ENCODE data around the gene MLPH.

MLPH gene

DNA sequence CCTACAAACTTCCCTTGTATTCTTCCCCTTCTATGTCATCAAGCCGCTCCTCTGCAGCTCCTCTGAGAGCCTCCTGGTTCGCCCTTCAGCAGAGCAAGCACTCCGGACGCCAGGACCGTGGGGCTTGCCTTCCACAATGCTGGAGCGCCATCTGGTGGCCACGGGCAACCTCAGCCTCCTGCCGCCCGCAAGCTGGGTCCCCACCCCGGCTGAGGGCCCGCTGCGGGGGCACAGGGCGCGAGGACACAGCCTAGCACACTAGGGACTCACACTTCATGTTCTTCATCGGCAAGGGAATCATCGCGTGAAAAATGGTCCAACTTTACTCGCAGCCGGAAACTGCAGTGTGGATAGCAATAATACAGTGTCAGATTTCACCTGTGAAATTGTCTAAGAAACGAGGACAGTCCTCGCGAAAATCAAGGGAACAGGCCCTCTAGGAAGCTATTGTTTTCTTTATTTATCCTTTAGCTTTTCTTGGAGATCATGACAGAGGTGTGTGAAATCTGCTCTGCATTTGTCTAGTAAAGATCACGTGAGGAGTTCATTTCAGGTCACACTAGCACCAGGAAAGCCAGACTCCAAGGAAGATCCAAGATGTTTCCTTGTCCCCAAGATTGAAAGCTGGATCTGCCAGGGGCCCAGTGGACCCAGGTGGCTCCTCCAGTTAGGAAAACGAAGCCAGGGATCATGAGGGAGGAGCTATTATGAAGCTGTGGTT is 85.1 kb downstream of the MLPH start:
- peak; percentile 30 for DNase-seq

DNA sequence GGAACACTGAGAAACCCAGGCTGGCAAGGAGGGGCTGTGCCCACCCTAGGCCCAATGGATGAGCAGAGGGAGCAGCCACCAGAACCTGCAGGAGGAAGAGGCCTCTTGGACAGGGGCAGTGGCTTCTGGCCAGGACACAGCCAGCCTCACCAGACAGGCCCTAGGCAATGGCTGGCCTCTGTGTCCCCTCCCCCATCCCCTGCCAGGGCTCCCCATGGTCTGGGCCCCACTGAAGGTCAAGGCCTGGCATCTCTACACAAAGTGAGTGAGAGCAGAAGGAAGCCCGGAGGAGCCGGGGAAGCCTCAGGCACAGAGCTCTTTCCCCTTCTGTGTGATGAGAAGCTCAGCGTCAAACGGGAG is 85.7 kb downstream of the MLPH start:
- no peak for DNase-seq

DNA sequence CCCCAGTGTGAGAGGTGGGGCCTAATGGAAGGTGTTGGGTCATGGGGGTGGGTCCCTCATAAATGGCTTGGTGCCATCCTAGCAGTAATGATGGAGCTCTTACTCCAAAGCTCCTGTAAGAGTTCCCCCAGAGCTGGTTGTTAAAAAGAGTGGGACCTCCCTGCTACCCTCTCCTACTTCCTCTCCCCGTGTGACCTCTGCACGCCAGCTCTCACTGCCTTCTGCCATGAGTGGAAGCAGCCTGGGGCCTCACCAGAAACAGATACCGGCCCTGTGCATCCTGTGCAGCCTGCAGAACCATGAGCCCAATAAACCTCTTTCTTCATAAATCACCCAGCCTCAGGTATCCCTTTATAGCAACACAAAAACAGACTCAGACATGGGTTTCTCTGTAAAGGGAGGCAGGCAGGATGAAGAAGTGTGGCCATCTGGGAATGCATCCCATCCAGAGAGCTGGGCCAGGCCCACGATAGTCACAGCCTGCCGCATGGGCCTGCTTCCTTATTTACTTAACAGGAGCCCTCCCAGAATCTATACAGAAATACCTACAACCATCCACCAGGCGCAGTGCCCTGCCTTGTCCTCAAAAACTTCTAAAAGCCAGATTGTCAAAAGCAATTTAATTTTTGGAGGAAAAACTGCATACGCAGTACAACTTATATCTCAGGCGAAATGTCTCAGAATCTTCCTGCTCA is 86.8 kb downstream of the MLPH start:
- DNase-seq = no peak

DNA sequence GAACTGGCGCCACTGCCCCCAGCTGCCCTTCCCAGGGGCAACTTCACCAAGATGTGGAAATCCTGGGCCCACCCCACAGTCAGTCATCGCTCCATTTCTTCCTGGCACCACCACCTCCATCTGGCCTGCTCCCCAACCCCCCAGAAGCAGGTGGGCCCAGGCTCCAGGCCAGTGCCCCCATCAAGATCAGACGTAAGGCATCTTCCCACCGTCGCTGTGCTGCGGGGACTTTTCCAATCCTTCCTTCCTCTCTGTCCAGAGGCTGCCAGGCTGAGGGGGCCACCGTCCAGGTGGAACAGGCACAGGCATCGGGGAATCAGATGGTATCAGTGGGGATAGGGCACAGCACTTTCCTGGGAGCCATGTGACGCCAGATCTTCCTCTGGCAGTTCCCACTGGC is 87.4 kb downstream of the MLPH start:
- DNase-seq = no peak

DNA sequence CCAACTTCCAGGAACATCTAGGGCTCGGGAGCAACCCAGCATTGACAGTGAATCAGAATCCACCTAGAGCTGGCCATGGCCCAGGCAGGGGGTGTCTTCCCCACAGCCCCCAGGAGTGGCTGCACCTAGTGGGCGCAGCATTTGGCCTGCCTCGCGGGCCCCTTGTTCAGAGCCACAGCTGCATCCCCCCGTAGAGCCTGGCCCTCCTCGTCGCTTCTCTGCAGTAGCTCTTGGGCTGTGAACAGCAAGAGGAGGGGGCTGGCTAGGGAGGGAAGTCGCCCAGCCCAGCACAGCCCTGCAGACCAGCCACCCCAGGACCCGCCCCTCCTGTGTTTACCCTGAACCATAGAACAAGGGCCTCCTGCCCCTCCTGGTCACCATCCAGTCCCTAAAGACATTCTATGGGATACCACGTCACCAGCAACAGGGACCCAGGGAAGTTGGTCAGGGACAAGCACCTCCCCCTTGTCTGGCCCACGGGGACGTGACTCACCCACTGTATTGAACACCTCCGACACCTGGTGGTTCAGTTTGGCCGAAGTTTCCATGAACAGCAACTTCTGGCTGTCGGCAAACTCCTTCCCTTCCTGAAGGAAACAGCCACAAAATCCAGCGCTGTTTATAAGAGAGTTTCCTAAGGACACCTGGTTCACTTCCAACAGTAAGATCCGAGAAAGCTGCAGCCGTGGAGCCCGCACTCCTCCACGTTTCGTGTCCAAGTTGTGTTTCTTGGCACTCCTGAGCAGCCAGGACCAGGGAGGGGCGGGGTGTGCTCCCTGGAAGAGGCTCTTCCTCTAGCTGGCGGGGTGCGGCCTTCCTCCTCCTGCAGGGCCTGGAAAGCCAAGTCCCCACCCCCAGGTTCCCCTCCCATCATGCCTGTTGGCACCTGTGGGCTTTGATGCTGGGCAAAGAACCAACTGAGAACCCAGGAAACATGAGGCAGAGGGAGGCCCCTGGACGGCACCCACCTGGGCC is 88.1 kb downstream of the MLPH start:
- no peak for DNase-seq

DNA sequence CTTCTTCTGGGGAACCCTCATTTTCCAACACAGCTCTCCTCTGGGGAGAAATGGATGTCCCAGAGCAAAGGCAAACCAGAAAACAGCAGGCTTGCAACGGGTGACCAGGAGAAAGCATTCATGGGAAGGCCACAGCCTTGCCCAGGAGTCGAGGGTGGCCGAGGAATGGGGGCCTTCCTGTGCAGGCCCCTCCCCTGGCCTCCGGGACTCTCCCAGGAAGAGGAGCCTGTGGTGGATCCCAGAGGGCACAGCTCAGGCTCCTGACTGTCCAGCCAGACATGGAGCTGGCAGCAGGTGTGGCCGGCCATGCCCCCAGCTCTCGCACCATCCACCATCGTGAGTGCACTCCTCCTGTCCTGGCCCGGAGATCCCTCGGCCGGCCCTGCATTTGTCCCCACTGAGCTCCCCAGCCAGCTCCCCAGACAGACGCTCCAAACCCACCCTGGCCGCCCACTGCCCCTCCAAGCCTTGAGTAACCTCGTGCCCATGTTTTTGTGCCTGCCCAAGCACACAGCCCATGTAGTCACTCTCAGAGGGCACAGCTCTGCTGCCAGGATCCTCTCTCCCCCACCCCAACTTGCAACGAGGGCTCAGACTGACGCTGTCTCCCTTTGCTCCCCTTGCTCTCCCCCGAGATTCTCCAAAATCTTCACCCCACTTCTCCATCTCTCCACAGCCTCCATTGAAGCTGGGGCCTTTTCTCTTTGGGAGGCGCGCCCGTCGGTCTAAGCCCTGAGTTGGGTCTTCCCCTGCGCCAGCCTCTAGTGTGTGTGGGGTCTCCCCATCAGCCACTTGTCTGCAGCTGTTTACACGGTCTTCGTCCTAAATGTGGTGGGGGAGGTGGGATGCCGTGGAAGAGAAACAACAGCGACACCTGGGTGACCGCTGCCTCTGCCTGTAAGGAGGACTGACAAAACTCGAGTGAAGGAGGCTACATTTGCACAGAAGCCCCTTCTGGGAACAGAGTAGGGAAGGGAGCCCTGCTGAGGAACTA is 89.1 kb downstream of the MLPH start:
- no peak for DNase-seq

DNA sequence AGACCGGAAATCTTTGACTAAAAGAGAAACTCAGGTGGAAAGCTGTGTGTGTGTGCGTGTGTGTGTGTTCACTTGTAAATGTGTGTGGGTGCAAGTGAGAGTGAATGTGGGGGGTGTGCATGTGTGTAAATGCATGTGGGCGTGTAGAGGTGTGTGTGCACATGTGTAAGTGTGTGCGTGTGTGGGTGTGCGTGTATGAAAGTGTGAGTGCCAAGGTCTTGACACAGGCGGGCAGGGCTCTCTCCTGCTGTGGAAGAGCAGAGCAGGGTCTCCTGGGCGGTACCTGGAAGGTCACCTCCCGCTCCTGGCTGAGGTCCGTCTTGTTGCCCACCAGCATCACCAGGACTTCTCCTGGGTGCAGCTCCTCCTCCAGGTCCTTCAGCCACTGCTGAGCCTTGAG is 89.9 kb downstream of the MLPH start:
- no peak for DNase-seq

DNA sequence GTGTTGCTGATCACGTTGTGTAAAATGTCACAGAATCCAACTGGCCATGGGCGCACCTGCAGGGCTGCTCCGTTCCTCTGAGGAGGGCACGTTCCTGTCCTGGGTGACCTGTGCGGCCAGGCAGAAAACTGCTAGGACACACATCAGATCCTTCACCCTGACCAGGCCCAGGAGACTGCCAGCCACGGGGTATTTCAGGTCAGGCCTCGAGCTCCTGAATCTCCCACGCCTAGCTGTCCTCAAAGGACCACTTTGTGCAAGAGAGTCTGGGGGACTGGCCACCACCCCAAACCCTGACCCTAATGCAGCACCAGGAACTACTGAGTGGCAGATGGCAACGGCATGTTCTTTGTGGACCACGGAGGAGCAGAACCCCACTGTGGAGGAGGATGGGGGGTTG is 90.4 kb downstream of the MLPH start:
- no peak for DNase-seq

DNA sequence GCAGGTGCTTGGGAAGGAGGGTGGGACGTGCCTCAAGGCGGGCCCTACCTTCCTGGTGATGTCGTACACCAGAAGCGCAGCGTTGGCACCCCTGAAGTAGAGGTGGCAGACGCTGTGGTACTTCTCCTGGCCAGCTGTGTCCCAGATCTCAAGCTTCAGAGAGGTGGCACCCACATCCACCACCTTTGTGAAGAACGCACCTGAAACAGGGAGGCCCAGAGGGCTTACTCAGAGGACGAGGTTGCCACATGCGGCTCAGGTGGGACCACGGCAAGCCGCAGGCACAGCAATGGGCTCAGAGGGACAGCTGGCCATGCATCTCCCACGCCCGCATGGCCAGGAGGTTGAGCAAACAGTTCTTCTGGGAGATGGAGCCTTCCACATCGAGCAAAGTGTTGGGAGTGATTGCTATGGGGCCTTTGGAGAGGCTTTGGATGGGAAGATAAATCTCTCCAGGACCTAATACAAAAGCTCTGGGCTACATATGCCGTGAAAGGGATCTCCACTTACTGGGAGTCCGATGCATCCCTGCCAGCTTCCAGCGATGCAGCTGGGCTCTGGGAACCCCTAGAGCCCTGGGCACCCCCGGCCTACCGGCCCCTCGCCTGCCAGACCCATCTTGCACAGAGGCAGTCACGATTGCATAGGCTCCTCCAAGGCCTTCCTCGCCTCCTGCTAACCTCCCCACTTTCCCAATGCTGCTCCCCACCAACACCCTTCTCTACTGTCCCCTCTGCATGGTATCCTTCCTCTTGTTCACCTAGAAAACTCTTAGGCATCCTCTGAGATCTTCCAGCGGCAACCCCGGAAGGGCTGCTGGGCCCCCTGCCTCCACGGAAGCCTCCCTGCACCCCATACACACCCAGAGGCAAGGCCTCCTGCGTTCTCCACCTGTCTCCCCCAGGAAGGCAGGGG is 91.2 kb downstream of the MLPH start:
- DNase-seq = no peak

DNA sequence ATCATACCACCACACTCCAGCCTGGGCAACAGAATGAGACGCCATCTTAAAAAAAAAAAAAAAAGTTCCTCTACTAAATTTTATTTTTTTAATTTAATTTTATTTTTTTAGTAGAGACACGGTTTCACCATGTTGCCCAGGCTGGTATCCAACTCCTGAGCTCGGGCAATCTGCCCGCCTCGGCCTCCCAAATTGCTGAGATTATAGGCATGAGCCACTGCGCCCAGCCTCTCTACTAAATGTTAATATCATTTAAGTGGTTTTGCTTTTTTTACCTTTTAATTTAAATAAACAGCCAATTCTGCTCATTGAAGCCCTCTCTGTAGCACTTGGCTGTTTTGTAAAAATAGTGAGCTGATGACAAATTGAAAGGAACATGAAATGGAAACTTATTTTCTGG is 94.3 kb downstream of the MLPH start:
- DNase-seq = no peak

DNA sequence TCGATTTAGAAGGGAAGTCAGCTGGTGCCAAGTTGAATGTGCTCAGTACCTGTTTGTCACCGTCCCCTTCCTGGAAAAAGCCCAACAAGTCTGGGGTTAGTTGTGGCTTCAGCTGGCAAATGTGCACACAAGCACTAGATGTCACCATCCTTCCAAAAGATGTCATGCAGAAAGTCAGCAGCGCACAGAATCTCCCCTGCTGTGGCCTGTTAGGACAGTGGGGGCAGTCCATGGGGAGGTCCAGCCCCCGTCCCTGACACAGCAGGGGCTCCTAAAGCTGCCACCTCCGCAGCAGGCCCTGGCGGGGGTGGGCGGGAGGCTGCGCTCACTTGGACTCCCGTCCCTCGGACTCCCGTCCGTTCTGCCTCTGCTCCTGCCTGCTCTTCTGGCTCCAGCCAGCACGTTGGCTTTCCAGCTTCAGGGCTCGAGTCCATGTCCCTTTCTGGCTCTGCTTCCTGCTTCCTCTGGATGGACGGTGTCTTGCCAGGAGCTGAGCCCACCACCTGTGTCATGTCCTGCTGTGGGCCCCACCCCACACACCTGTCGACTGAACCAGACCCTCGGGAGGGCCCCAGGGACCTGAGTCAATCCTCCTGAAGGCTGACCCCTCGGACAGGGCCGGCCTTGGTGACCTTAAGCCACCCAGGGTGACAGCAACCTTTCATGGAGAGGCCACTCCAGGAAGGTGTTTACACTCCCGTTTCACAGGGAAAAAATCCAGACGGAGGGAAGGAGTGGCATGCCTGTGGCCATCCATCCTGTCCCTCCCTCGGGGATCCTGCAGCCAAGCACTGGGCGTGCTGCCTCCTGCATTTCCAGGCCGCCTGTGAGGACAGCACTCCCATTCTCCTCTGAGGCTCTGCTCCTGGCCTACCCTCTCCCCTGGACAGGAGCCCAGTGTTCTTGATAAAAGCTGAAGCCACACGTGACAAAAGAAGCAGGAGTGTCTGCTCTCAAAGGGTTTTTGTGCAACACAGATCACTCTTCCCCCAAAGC is 95.0 kb downstream of the MLPH start:
- DNase-seq = no peak

DNA sequence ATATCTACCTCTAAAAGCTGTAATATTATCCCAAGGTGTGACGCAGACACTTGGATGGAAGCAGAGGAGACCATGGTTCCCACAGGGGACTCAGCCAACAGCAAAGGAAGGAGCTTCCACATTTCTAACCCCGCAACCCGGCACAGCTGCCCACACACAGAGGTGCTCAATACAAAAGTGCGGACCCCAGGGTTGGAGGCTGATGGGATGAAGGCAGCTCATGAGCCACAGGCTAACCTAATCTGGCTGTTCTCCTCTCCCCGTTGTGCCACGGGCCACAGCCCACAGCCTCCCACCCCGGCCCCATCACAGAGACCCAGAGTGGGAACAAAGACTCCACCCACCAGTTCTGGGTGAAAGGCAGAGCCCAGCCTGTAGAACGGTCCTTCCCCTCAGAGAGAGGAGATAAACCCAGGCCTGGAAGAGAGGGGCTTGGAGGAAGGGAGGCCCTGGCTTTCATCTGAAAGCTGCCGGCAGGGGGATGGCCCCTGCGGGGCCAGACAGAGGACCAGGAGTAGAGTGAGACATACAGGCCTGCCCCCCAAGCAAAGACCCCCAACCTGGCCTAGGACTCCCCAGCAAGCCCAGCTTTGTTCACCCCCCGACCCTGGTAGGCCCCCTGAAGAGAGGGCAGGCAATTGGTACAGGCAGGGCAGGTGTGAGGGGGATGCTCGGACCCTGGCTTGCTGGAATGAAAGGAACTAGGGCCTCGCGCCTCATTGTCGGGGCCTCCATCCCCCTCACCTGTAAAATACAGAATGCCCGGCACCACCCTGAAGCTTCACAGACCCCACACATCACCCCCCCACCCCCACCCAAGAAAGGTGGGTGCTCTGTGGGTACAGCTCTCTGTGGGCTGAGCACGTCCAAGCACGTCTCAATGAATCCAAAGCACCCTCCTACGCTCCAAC is 96.6 kb downstream of the MLPH start:
- DNase-seq = no peak

DNA sequence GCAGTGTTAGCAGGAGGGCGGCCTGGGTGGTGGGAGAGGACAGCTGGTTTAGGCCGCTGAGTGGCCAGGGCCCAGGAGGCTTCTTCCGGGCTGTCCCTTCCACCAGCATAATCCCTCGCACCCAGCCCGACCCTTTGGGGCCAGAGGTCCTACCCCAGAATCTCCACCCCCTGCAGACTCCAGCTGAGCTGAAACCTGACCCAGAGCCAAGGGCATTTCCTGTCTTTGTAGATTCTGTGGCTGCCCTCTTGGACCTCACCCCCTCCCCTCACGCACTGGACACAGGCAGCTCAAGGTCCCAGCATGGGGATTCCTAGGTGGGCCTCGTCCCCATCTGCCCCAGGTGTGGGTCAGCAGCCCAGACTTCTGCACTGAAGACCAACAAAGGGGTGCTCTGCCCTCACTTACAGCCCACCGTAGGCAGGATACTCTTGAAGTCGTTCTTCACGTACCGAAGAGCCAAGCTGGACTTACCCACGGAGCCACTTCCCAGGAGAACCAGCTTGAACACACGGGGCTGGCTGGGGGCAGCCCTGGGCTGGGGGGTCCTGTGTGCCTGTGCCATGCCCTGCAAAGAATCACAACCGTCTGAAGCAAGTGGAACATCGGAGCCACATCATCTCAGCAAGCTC is 98.7 kb downstream of the MLPH start:
- no peak for DNase-seq

DNA sequence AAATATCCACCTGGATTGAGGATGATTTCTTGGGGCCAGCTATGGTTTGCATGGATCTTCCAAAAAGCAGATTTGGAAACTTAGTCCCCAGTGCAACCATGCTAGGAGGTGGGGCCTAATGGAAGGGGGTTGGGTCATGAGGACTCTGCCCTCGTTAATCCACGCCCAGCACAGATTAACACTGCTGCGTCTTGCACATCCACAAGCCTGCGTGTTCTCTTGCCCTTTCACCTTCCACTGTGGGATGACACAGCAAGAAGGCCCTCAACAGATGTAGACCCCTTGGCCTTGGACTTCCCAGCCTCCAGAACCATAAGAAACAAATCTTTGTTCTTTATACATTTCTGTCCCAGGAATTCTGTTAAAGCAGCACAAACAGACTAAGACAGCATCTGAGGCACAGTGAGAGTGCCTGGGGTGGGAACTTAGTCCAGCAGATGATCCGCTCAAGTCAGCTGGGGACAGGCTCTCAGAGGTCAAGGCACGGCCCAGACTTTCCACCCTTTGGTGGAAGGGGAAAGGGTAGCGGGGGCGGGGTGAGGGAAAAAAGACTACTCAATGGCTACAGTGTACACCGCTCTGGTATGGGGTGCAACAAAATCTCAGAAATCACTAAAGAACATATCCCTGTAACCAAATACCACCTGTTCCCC is 101.1 kb downstream of the MLPH start:
- no peak for DNase-seq

DNA sequence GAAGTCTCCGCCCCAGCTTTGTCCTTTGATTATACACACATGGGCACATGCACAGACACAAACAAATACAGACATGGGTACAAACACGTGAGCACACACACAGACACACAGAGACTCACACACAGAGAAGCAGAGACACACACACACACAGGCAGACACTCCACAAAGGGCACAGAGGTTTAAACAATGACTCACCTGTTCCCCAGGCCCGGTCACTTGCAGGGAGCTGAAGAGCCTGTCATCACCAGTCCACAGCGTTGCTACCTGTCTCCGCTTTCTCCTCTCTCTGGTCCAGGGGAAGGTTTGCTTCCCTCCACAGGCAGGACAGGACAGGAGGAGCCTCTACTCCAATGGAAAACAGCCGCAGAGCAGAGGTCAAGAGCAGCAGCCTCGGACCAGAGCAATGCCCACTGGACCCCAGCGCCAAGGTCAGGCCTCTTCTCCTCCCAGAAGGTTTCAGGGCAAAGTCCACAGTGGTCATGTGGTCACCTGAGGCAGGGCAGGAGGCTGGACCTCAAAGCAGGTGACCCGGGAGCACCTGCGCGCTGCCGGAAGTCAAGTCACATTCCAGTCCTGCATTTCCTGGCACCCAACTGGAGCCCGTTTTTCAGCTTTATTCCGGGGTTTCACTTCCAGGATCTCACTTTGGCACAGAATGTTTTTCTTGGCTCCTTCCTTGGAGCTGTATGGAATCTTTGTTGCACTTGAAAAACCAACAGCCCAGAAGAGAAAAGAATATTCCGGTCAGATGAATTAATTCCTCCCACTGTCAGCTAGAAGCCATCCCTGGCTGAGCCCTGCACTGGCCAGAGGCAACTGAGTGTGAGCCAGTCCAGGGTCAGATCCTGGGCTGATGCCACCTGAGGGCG is 103.5 kb downstream of the MLPH start, which contains the start of gene RAB17:
Gene RAB17, minus strand, starts transcription at position 463 of the 869 bp plus-strand sequence. CDS start 4,580 bp downstream, outside the sequence.
- DNase-seq = no peak

DNA sequence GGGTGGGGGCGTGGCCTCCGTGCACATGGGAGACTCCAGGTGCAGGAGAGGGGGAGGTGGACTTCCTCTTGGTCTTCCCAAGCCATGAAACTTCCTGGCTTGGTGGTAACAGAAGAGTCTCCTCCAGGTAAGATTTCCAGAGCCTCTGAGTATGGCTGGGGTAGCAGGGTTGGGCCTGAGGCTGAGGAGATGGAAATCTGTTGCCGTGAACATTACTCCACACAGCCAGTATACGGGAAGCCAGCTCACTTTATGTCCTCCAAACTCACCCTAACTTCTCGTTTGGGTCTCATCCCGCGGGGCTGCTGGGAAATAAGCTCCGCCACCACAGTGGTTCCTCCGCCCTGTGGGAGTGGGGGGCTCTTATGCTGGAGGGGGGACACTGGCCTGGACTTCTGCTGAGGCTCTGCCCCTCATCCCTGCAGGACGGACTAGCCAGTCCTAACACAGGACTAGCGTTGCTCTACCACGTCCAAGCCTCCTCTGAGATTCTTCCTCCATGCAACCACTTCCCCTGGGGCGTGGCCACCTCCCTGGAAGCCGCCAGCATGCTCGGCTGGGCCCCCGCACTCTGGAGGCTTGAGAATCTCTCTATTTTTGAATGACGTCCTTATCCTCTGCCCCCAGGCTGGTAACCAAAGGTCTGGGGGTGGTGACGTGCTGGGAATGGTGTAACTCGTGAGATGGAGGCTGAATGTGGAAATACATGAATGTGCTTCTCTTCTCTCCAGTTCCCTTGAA is 104.3 kb downstream of the MLPH start:
- DNase-seq = no peak
